ENCODE data around the gene CFAP69.

DNA sequence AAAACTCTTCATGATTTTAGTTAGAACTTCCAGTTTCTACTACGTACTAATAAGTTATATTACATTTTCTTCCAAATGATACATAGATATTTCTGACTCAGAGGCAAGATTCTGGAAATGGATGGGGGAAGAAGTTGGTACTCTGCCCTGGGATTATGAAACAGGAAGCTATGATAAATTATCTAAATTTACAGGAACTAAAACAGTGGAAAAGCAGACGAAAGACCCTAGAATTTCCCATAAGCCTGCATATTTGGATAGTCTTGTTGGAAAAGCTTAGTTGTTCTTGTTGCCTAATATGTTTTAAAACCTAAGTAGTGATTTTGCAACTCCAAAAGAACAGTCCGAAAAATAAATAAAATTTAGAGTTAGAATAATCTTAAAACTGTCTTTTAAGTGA, 21.8 kb downstream of the CFAP69 start:
- TF ChIP-seq, protein P1, sequence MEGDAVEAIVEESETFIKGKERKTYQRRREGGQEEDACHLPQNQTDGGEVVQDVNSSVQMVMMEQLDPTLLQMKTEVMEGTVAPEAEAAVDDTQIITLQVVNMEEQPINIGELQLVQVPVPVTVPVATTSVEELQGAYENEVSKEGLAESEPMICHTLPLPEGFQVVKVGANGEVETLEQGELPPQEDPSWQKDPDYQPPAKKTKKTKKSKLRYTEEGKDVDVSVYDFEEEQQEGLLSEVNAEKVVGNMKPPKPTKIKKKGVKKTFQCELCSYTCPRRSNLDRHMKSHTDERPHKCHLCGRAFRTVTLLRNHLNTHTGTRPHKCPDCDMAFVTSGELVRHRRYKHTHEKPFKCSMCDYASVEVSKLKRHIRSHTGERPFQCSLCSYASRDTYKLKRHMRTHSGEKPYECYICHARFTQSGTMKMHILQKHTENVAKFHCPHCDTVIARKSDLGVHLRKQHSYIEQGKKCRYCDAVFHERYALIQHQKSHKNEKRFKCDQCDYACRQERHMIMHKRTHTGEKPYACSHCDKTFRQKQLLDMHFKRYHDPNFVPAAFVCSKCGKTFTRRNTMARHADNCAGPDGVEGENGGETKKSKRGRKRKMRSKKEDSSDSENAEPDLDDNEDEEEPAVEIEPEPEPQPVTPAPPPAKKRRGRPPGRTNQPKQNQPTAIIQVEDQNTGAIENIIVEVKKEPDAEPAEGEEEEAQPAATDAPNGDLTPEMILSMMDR (IDR thresholded peaks at IDR 0.05) = no peak
- TF ChIP-seq POLR2A (IDR thresholded peaks at IDR 0.05) = no peak
